WI38 (cell line): ENCODE measurements around the gene DMBX1.

Experiments
- H3K4me3 ChIP-seq: 2 replicates; pipeline ENCODE4 v1.5.1; 2011; ENCODE audit warnings: low read depth, mild to moderate bottlenecking, control low read depth, low read length
- TF ChIP-seq, protein P1 (sequence below): IDR thresholded peaks from 2 replicates; pipeline ENCODE4 v1.5.1; 2012; ENCODE audit warnings: low read depth, mild to moderate bottlenecking, control low read depth, low read length

The DMBX1 gene

DNA sequence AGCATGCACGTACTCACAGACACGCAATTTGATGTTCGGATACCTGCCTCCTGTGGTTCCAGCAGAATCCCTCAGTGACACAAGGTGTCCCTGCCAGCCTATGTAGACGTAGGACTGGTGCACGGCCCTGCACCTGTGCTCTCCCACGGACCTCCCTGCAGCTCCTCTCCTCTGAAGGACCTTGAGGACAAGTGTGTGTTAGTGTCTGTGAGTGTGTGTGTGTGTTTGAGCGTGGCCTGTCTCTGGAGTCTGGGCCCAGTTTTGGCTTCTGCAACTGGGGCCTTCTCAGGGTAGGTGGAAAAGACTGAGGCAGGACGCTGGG lies 22.5 kb upstream of the DMBX1 start:
- TF ChIP-seq, protein P1, sequence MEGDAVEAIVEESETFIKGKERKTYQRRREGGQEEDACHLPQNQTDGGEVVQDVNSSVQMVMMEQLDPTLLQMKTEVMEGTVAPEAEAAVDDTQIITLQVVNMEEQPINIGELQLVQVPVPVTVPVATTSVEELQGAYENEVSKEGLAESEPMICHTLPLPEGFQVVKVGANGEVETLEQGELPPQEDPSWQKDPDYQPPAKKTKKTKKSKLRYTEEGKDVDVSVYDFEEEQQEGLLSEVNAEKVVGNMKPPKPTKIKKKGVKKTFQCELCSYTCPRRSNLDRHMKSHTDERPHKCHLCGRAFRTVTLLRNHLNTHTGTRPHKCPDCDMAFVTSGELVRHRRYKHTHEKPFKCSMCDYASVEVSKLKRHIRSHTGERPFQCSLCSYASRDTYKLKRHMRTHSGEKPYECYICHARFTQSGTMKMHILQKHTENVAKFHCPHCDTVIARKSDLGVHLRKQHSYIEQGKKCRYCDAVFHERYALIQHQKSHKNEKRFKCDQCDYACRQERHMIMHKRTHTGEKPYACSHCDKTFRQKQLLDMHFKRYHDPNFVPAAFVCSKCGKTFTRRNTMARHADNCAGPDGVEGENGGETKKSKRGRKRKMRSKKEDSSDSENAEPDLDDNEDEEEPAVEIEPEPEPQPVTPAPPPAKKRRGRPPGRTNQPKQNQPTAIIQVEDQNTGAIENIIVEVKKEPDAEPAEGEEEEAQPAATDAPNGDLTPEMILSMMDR, result no peak
- no peak overlapping the region; the same call in 1 of the 2 replicates for H3K4me3 ChIP-seq

DNA sequence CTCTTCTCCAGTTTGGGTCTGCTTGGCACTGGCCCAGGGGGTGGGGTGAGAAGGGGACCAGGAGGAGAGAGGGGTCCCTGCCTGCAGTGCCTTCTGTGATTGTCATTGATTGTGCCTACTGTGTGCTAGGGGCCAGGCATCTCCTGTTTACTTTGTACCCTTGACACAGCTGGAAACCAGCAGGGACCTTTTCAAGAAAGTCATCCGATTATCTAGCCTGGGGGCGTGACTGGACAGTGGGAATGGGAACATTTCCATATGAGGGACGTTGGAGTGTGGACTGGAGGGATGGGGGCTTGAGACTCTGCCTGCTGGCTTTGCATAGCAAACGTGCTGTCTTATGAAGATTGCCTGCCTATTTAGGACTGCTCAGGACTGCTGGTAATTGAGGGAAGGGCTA lies 19.8 kb upstream of the DMBX1 start:
- no peak overlapping the region for H3K4me3 ChIP-seq
- TF ChIP-seq, protein P1, result no peak

GRCh38 chr1:46471848-46472492 lies 17.7 kb upstream of the DMBX1 start:
- TF ChIP-seq, protein P1, result no peak
- no peak overlapping the region for H3K4me3 ChIP-seq

GRCh38 chr1:46472498-46473181 lies 17.0 kb upstream of the DMBX1 start:
- TF ChIP-seq, protein P1, result no peak

DNA sequence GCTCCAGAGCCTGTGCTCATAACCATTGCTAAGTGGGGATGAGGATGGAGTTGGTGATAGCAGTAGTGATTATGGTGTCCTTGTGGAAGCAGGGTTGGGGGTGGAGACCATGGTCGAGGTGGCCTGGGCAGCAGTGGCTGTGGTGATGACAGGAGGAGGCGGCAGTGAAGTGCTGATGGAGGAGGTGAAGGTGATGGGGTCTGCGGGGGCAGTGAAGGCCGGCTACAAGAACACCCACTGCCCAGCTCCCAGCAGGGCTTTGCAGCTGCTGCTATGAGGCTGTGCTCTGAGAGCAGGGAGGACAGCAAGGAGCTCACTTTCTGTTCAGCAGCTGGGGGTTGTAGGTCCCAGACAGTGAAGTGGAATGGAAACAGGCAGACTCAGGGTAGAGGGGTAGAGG lies 15.6 kb upstream of the DMBX1 start:
- no peak overlapping the region for H3K4me3 ChIP-seq
- TF ChIP-seq, protein P1, result no peak

More at GRCh38 chr1:46472498-46473181, 17.0 kb upstream of the DMBX1 start:
- no peak overlapping the region for H3K4me3 ChIP-seq

GRCh38 chr1:46474570-46474969 lies 15.1 kb upstream of the DMBX1 start:
- TF ChIP-seq, protein P1, result no peak
- H3K4me3 ChIP-seq, result no peak overlapping the region

- H3K4me3 ChIP-seq, result no peak overlapping the region
- TF ChIP-seq, protein P1, result no peak
Measured at GRCh38 chr1:46476673-46477072, 13.0 kb upstream of the DMBX1 start.
